Tibial nerve (tissue), 4 donors: ENCODE results near the gene NTM. TPM values are rescaled to one million over a fixed set of nuclear protein-coding genes. Genes with fewer than 3 reads are reported as not detected.

Experiments used
- DNase-seq, 2 donors: peaks; one replicate each; pipeline ENCODE4 v3.0.0-alpha.2; 2019; ENCODE audit warnings: low spot score in 2 of 2
- H3K27ac ChIP-seq, 4 donors: fragments of 200-600 bp; sonication (generic) in 3 of 4; one replicate each; pipeline ENCODE4 v1.5.1; 2017 to 2019; ENCODE audit warnings: mild to moderate bottlenecking in 1 of 4
- H3K27me3 ChIP-seq, 2 donors: fragments of 200-600 bp; sonication (generic) in 1 of 2; one replicate each; pipeline versions ENCODE4 v1.5.1 to v1.6.0; 2017 to 2019
- H3K36me3 ChIP-seq, 3 donors: fragments of 200-600 bp; sonication (generic); one replicate each; pipeline ENCODE4 v1.5.1; 2018 to 2019
- H3K4me1 ChIP-seq, 4 donors: fragments of 200-600 bp; sonication (generic) in 3 of 4; one replicate each; pipeline ENCODE4 v1.5.1; 2017 to 2019
- H3K4me3 ChIP-seq, 4 donors: fragments of 200-600 bp; sonication (generic) in 3 of 4; one replicate each; pipeline ENCODE4 v1.5.1; 2017 to 2019; ENCODE audit warnings: mild to moderate bottlenecking in 1 of 4, moderate library complexity in 1 of 4
- H3K9me3 ChIP-seq, 4 donors: fragments of 200-600 bp; sonication (generic) in 3 of 4; one replicate each; pipeline ENCODE4 v1.5.1; 2017 to 2019
- CTCF ChIP-seq, 5 experiments: fragments of 200-600 bp in 3 of 5; fragments of 450-650 bp in 2 of 5; sonication (generic) in 3 of 5; IDR thresholded peaks; one replicate each; pipeline ENCODE4 v1.5.1; 2016 to 2019; ENCODE audit warnings: antibody characterized with exemption in 5 of 5, mild to moderate bottlenecking in 3 of 5, moderate library complexity in 2 of 5
- EP300 ChIP-seq, 2 donors: sonication (generic); formaldehyde crosslinking; IDR thresholded peaks; one replicate each; pipeline ENCODE4 v1.6.1; 2017; ENCODE audit warnings: antibody characterized with exemption in 2 of 2, mild to moderate bottlenecking in 1 of 2
- POLR2A ChIP-seq, 2 donors: fragments of 450-650 bp; IDR thresholded peaks; one replicate each; pipeline ENCODE4 v1.6.1; 2017; ENCODE audit warnings: antibody characterized with exemption in 2 of 2, mild to moderate bottlenecking in 2 of 2, moderate library complexity in 2 of 2
- WGBS, 2 donors: methylation state at CpG; one replicate each; pipeline ENCODE4 v1.1.5; 2018; 5-methylcytosine and 5-hydroxymethylcytosine counted together
- total RNA-seq, 4 donors: library from RNA; depleted of rRNA; stranded (reverse); fragments of >200 nt; gene quantifications; one replicate each; pipeline ENCODE4 v1.1.0, GENCODE V29; 2016

Gene NTM
- total RNA-seq, 4 donors from 2014 or later, result 3.7 to 11.4 (median 10.8) TPM

GRCh38 chr11:131977854-131978253 is 607.4 kb downstream of the NTM start:
- H3K27me3 ChIP-seq, result no peaks in the 10 kb centered on the region
- no peak for DNase-seq
- H3K4me3 ChIP-seq, result no peak overlapping the region
- peaks cover 0 to 6% (median 0%) of the 10 kb centered on the region in 4 donors for H3K4me1 ChIP-seq
- no peak overlapping the region for H3K27ac ChIP-seq
- no peaks in the 10 kb centered on the region for H3K9me3 ChIP-seq
- WGBS, 2 donors, result 82 to 84% methylated on average over 3 of the region's 3 CpGs
- TF ChIP-seq POLR2A (IDR thresholded peaks at IDR 0.05), result no peak
- TF ChIP-seq EP300 (IDR thresholded peaks at IDR 0.05), result no peak
- TF ChIP-seq CTCF (IDR thresholded peaks at IDR 0.05), result no peak
- H3K36me3 ChIP-seq, result no peaks in the 10 kb centered on the region

- DNase-seq, result no peak
- Histone ChIP-seq H3K27ac (no peak overlapping the region), H3K4me1 (peaks cover 0 to 6% (median 0%) of the 10 kb centered on the region in 4 donors), H3K4me3 (no peak overlapping the region), H3K36me3 (no peaks in the 10 kb centered on the region), H3K27me3 (no peaks in the 10 kb centered on the region), H3K9me3 (no peaks in the 10 kb centered on the region)
- TF ChIP-seq POLR2A (IDR thresholded peaks at IDR 0.05) (no peak), EP300 (IDR thresholded peaks at IDR 0.05) (no peak), CTCF (IDR thresholded peaks at IDR 0.05) (no peak)
- 71 to 80% methylated on average over 5 of the region's 5 CpGs for WGBS, 2 donors
Measured at GRCh38 chr11:131978351-131978750, 607.9 kb downstream of the NTM start.

- Histone ChIP-seq H3K36me3 (no peaks in the 10 kb centered on the region), H3K27me3 (no peaks in the 10 kb centered on the region), H3K4me1 (peaks cover 0 to 6% (median 0%) of the 10 kb centered on the region in 4 donors), H3K27ac (no peak overlapping the region), H3K9me3 (peaks cover 0 to 4% (median 0%) of the 10 kb centered on the region in 4 donors), H3K4me3 (no peak overlapping the region)
- TF ChIP-seq POLR2A (IDR thresholded peaks at IDR 0.05), result no peak
- 91 to 93% methylated on average over 3 of the region's 3 CpGs for WGBS, 2 donors
- no peak for DNase-seq
Measured at GRCh38 chr11:131979364-131979763, 608.9 kb downstream of the NTM start.

- no peaks in the 10 kb centered on the region for H3K27me3 ChIP-seq
- no peak for TF ChIP-seq EP300 (IDR thresholded peaks at IDR 0.05)
- TF ChIP-seq CTCF (IDR thresholded peaks at IDR 0.05), result no peak
- 71 to 72% methylated on average over 3 of the region's 3 CpGs for WGBS, 2 donors
- peaks cover 0 to 4% (median 0%) of the 10 kb centered on the region in 4 donors for H3K9me3 ChIP-seq
- H3K4me1 ChIP-seq, result peaks cover 0 to 6% (median 0%) of the 10 kb centered on the region in 4 donors
- DNase-seq, result no peak
- no peak overlapping the region for H3K4me3 ChIP-seq
- H3K36me3 ChIP-seq, result no peaks in the 10 kb centered on the region
- no peak overlapping the region for H3K27ac ChIP-seq
Measured at GRCh38 chr11:131980199-131980598, 609.8 kb downstream of the NTM start.

GRCh38 chr11:131980888-131981668 is 610.7 kb downstream of the NTM start:
- TF ChIP-seq CTCF (IDR thresholded peaks at IDR 0.05), result no peak
- TF ChIP-seq POLR2A (IDR thresholded peaks at IDR 0.05), result no peak
- no peak for TF ChIP-seq EP300 (IDR thresholded peaks at IDR 0.05)
- Histone ChIP-seq H3K4me3 (no peak overlapping the region), H3K36me3 (no peaks in the 10 kb centered on the region), H3K27ac (no peak overlapping the region), H3K4me1 (peaks cover 0 to 6% (median 0%) of the 10 kb centered on the region in 4 donors), H3K27me3 (no peaks in the 10 kb centered on the region), H3K9me3 (peaks cover 0 to 4% (median 0%) of the 10 kb centered on the region in 4 donors)
- 57 to 65% methylated on average over 11 of the region's 11 CpGs for WGBS, 2 donors
- DNase-seq, result no peak
